Right lobe of liver (tissue), 6 donors: Measurements from ENCODE around the gene ZBTB16. TPM values are rescaled to one million over a fixed set of nuclear protein-coding genes. Genes with fewer than 3 reads are reported as not detected.
A peak's percentile ranks its signal among the peaks of the same experiment; 100 is the strongest.

ENCODE experiments used
- ATAC-seq, 4 donors: fragments of 200-7000 bp; cut with Tn5 transposase; one replicate each; pipeline ENCODE4 v1.9.1; 2020; ENCODE audit warnings: mild to moderate bottlenecking in 4 of 4, moderate library complexity in 4 of 4
- DNase-seq, 3 donors: peaks; one replicate each; pipeline ENCODE4 v3.0.0-alpha.2; 2020
- H3K27ac ChIP-seq, 3 donors: fragments of 200-600 bp; one replicate each; pipeline ENCODE4 v1.8.0; 2022
- H3K27me3 ChIP-seq, 2 donors: fragments of 200-600 bp; one replicate each; pipeline ENCODE4 v1.8.0; 2022
- H3K36me3 ChIP-seq, 4 donors: fragments of 200-600 bp; sonication (generic) in 1 of 4; one replicate each; pipeline versions ENCODE4 v1.5.1 to v1.8.0; 2017 to 2022; ENCODE audit warnings: control low read depth in 1 of 4
- H3K4me1 ChIP-seq, 4 donors: fragments of 200-600 bp; sonication (generic) in 1 of 4; one replicate each; pipeline versions ENCODE4 v1.5.1 to v1.8.0; 2017 to 2022; ENCODE audit warnings: control low read depth in 1 of 4
- H3K4me3 ChIP-seq, 3 donors: fragments of 200-600 bp; one replicate each; pipeline ENCODE4 v1.8.0; 2022
- H3K9me3 ChIP-seq, 4 donors: fragments of 200-600 bp; sonication (generic) in 1 of 4; one replicate each; pipeline versions ENCODE4 v1.5.1 to v1.8.0; 2017 to 2022; ENCODE audit warnings: control low read depth in 1 of 4
- CTCF ChIP-seq, 4 donors: fragments of 200-600 bp in 3 of 4; fragments of 450-650 bp in 1 of 4; IDR thresholded peaks; one replicate each; pipeline versions ENCODE4 v1.5.1 to v1.8.0; 2016 to 2022; ENCODE audit warnings: antibody characterized with exemption in 4 of 4, mild to moderate bottlenecking in 2 of 4
- POLR2A ChIP-seq: fragments of 450-650 bp; IDR thresholded peaks from one replicate; pipeline ENCODE4 v1.6.1; 2017; ENCODE audit warnings: antibody characterized with exemption, mild to moderate bottlenecking
- WGBS: methylation state at CpG from one replicate; pipeline ENCODE4 v1.1.6; 2018; ENCODE audit warnings: low coverage, low lambda C conversion rate; ENCODE audit not compliant: insufficient coverage; ENCODE audit errors: missing lambda C conversion rate; 5-methylcytosine and 5-hydroxymethylcytosine counted together
- intact Hi-C, 2 donors: fragments of 100-400 bp; cut with DNase I; formaldehyde crosslinking; loops; one replicate each; pipeline versions ENCODE4 v1.11.2 to v1.14.1; 2022
- total RNA-seq, 6 experiments: library from RNA; depleted of rRNA in 2 of 6; stranded (reverse); fragments of >200 nt in 2 of 6; fragmentation: NEBNext Ultra II Directional in 3 of 6; extraction: Animal tissue kit (Norgen Biotek cat#: 25700) in 3 of 6; gene quantifications; one replicate each; pipeline versions ENCODE4 v1.1.0 to v1.2.4, GENCODE V29; 2016 to 2023
- donor health status: DM: no; HTN: yes; CAD: no.
- donor health status: DM: no; HTN: no; CAD: no.
- donor health status: DM: no; HTN: no; CAD: no.
- donor health status: DM: no; HTN: yes; CAD: no.
- donor health status: DM: no; HTN: yes; CAD: no.

The ZBTB16 gene
- total RNA-seq, 6 experiments from 2014 or later, result 13.1 to 205 (median 52.2) TPM

DNA sequence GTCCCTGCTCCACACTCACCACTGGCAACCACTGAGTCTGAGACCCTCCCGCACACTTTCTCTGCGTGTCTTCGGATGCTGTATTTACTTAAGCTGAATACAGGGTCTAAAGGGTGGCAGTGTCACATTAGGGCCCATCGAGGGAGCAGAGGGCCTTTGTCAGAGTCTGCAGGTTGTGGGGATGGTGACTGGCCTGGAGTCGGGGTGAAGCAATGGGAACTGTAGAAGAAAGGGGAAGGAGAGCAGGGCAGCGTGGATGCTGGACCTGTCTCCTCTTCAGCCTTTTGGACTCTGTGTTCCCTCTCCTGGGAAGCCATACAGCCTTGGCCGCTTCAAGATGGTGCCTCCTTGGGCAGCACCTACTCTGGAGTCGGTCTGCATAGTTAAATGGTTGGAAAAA is 61.1 kb downstream of the ZBTB16 start:
- Histone ChIP-seq H3K27me3 (no peaks in the 10 kb centered on the region), H3K4me3 (no peak overlapping the region), H3K4me1 (peaks cover 0 to 84% (median 38%) of the 10 kb centered on the region in 4 donors), H3K36me3 (peaks cover 0 to 11% (median 7%) of the 10 kb centered on the region in 4 donors), H3K9me3 (no peaks in the 10 kb centered on the region), H3K27ac (peak overlapping the region in 2 of 3 donors; percentile 39)
- ATAC-seq, result no peak
- WGBS, result 83% methylated on average over 5 of the region's 8 CpGs
- intact Hi-C loops, result no loop called here
- DNase-seq, result no peak
- no peak for TF ChIP-seq CTCF (IDR thresholded peaks at IDR 0.05)
- TF ChIP-seq POLR2A, result no peak

- TF ChIP-seq CTCF (IDR thresholded peaks at IDR 0.05) (no peak), POLR2A (no peak)
- DNase-seq (peak in 1 of 3 donors; percentile 45), ATAC-seq (peak in 2 of 4 donors; percentile 2 to 3)
- intact Hi-C loops, result no loop called here
- no peaks in the 10 kb centered on the region for H3K27me3 ChIP-seq
- peaks cover 0 to 16% (median 10%) of the 10 kb centered on the region in 4 donors for H3K36me3 ChIP-seq
- H3K9me3 ChIP-seq, result no peaks in the 10 kb centered on the region
- peaks cover 0 to 79% (median 35%) of the 10 kb centered on the region in 4 donors for H3K4me1 ChIP-seq
- 82% methylated on average over 6 of the region's 6 CpGs for WGBS
- peak overlapping the region; percentile 9 to 47 (median 39) for H3K27ac ChIP-seq
- H3K4me3 ChIP-seq, result no peak overlapping the region
These were observed 61.6 kb downstream of the ZBTB16 start for GRCh38 chr11:114121138-114121537.

- TF ChIP-seq CTCF (IDR thresholded peaks at IDR 0.05) (no peak), POLR2A (no peak)
- ATAC-seq, result peak; percentile 56 to 78 (median 71)
- Histone ChIP-seq H3K36me3 (peaks cover 0 to 23% (median 12%) of the 10 kb centered on the region in 4 donors), H3K27ac (peak overlapping the region; percentile 9 to 47 (median 39)), H3K4me3 (no peak overlapping the region), H3K9me3 (no peaks in the 10 kb centered on the region), H3K4me1 (peaks cover 0 to 72% (median 31%) of the 10 kb centered on the region in 4 donors), H3K27me3 (no peaks in the 10 kb centered on the region)
- WGBS, result 6% methylated on average over 5 of the region's 6 CpGs
- intact Hi-C loops, result no loop called here
- DNase-seq, result peak in 1 of 3 donors; percentile 48
These were observed 62.4 kb downstream of the ZBTB16 start for GRCh38 chr11:114121804-114122504.

DNA sequence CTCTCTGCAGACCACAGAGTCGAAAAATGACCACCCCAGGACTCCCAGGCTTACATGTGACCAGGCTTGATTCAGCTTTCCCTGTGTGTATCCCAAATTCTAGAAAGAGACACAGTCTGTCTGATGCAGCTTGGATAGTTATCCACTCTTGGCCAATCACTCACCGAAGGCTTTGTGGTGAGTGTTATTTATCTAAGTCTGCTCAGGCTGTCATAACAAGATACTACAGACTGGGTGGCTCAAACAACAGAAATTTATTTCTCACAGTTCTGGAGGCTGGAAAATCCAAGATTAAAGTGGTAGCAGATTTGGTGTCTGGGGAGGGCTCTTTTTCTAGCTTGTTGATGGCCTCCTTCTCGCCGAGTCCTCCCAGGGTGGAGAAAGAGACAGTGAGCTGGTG is 63.2 kb downstream of the ZBTB16 start:
- H3K4me3 ChIP-seq, result no peak overlapping the region
- DNase-seq (no peak), ATAC-seq (peak in 2 of 4 donors; percentile 18 to 40)
- no peaks in the 10 kb centered on the region for H3K27me3 ChIP-seq
- intact Hi-C loops, result no loop called here
- TF ChIP-seq CTCF (IDR thresholded peaks at IDR 0.05), result no peak
- TF ChIP-seq POLR2A, result no peak
- H3K27ac ChIP-seq, result peak overlapping the region in 2 of 3 donors; percentile 1 to 47
- peaks cover 0 to 72% (median 33%) of the 10 kb centered on the region in 4 donors for H3K4me1 ChIP-seq
- 56% methylated on average over 2 of the region's 4 CpGs for WGBS
- no peaks in the 10 kb centered on the region for H3K9me3 ChIP-seq
- H3K36me3 ChIP-seq, result peaks cover 0 to 28% (median 16%) of the 10 kb centered on the region in 4 donors
